Measurements from ENCODE around the gene AGBL1. TPM values are rescaled to one million over a fixed set of nuclear protein-coding genes. Genes with fewer than 3 reads are reported as not detected.

The AGBL1 gene
- total RNA-seq, 1 experiment from 2014 or later: not detected

- intact Hi-C loops (cut with micrococcal nuclease; ENCODE audit: unreplicated experiment): no loop called here
- CTCF ChIA-PET: no interaction called here
- TF ChIP-seq CTCF (IDR thresholded peaks at IDR 0.05; ENCODE audit: insufficient read depth in 1 of 2, low read depth in 1 of 2, low read length in 1 of 2, severe bottlenecking in 1 of 2, unreplicated experiment in 1 of 2): no peak
- H3K4me1 Mint-ChIP-seq (ENCODE audit: low read depth, unreplicated experiment): no peaks in the 10 kb centered on the region
- no peaks in the 10 kb centered on the region for H3K36me3 Mint-ChIP-seq (ENCODE audit: insufficient read depth, unreplicated experiment)
- no peaks in the 10 kb centered on the region for H3K9me3 Mint-ChIP-seq (ENCODE audit: unreplicated experiment)
- Histone ChIP-seq H3K36me3 (ENCODE audit: control insufficient read depth, insufficient read depth, low read length) (no peaks in the 10 kb centered on the region), H3K4me1 (no peaks in the 10 kb centered on the region), H3K4me3 (ENCODE audit: low read depth, low read length) (no peak overlapping the region), H3K27me3 (replicated peaks; ENCODE audit: control insufficient read depth, insufficient read depth, low read length) (no peaks in the 10 kb centered on the region), H3K9me3 (no peaks in the 10 kb centered on the region)
- DNase-seq: no peak
- no TSS peak for BruUV-seq (replicated peaks)
- H3K4me3 Mint-ChIP-seq (ENCODE audit: unreplicated experiment): no peak overlapping the region
- H3K27ac Mint-ChIP-seq (ENCODE audit: unreplicated experiment): no peak overlapping the region
- POLR2A ChIA-PET: no interaction called here
- H3K27me3 Mint-ChIP-seq (ENCODE audit: insufficient read depth, unreplicated experiment): no peaks in the 10 kb centered on the region
Measured at GRCh38 chr15:86403914-86404583, 324.4 kb downstream of the AGBL1 start.

GRCh38 chr15:86408261-86408660 is 328.6 kb downstream of the AGBL1 start:
- no peak for DNase-seq
- no peak for TF ChIP-seq CTCF (IDR thresholded peaks at IDR 0.05; ENCODE audit: insufficient read depth in 1 of 2, low read depth in 1 of 2, low read length in 1 of 2, severe bottlenecking in 1 of 2, unreplicated experiment in 1 of 2)
- ChIA-PET POLR2A (no interaction called here), CTCF (no interaction called here)
- H3K27me3 Mint-ChIP-seq (ENCODE audit: insufficient read depth, unreplicated experiment): no peaks in the 10 kb centered on the region
- intact Hi-C loops (cut with micrococcal nuclease; ENCODE audit: unreplicated experiment): no loop called here
- H3K27me3 ChIP-seq (replicated peaks; ENCODE audit: control insufficient read depth, insufficient read depth, low read length): no peaks in the 10 kb centered on the region
- no peaks in the 10 kb centered on the region for H3K4me1 Mint-ChIP-seq (ENCODE audit: low read depth, unreplicated experiment)
- no peaks in the 10 kb centered on the region for H3K36me3 Mint-ChIP-seq (ENCODE audit: insufficient read depth, unreplicated experiment)
- no peak overlapping the region for H3K4me3 ChIP-seq (ENCODE audit: low read depth, low read length)
- H3K9me3 ChIP-seq: no peaks in the 10 kb centered on the region
- no peaks in the 10 kb centered on the region for H3K36me3 ChIP-seq (ENCODE audit: control insufficient read depth, insufficient read depth, low read length)
- H3K4me1 ChIP-seq: no peaks in the 10 kb centered on the region
- BruUV-seq (replicated peaks): no TSS peak
- no peak overlapping the region for H3K4me3 Mint-ChIP-seq (ENCODE audit: unreplicated experiment)
- H3K27ac Mint-ChIP-seq (ENCODE audit: unreplicated experiment): no peak overlapping the region
- no peaks in the 10 kb centered on the region for H3K9me3 Mint-ChIP-seq (ENCODE audit: unreplicated experiment)

GRCh38 chr15:86411916-86412315 is 332.2 kb downstream of the AGBL1 start:
- Histone ChIP-seq H3K27me3 (replicated peaks; ENCODE audit: control insufficient read depth, insufficient read depth, low read length) (no peaks in the 10 kb centered on the region), H3K4me3 (ENCODE audit: low read depth, low read length) (no peak overlapping the region), H3K4me1 (no peaks in the 10 kb centered on the region), H3K9me3 (no peaks in the 10 kb centered on the region), H3K36me3 (ENCODE audit: control insufficient read depth, insufficient read depth, low read length) (no peaks in the 10 kb centered on the region)
- no peak for TF ChIP-seq CTCF (IDR thresholded peaks at IDR 0.05; ENCODE audit: insufficient read depth in 1 of 2, low read depth in 1 of 2, low read length in 1 of 2, severe bottlenecking in 1 of 2, unreplicated experiment in 1 of 2)
- Mint-ChIP-seq H3K4me3 (ENCODE audit: unreplicated experiment) (no peak overlapping the region), H3K27me3 (ENCODE audit: insufficient read depth, unreplicated experiment) (peaks cover 2% of the 10 kb centered on the region), H3K4me1 (ENCODE audit: low read depth, unreplicated experiment) (no peaks in the 10 kb centered on the region), H3K36me3 (ENCODE audit: insufficient read depth, unreplicated experiment) (no peaks in the 10 kb centered on the region), H3K9me3 (ENCODE audit: unreplicated experiment) (no peaks in the 10 kb centered on the region), H3K27ac (ENCODE audit: unreplicated experiment) (no peak overlapping the region)
- POLR2A ChIA-PET: no interaction called here
- BruUV-seq (replicated peaks): no TSS peak
- DNase-seq: no peak
- intact Hi-C loops (cut with micrococcal nuclease; ENCODE audit: unreplicated experiment): no loop called here
- CTCF ChIA-PET: no interaction called here
